SK-N-SH treated with all-trans-retinoic acid at 6 μM for 48 hours (cell line): ENCODE measurements around the gene CITED2.
A peak's percentile ranks its signal among the peaks of the same experiment; 100 is the strongest.

ENCODE experiments used
- ATAC-seq: fragments of 200-7000 bp; cut with Tn5 transposase; 3 replicates; pipeline ENCODE4 v1.9.1; 2020; ENCODE audit warnings: mild to moderate bottlenecking, moderate library complexity
- ARNTL ChIP-seq: fragments of 450-650 bp; formaldehyde crosslinking; IDR thresholded peaks from 2 replicates; pipeline ENCODE4 v1.5.0; 2020; ENCODE audit warnings: low read depth, mild to moderate bottlenecking, moderate library complexity, borderline replicate concordance
- BACH2 ChIP-seq: fragments of 250-450 bp; sonication (Bioruptor Pico); IDR thresholded peaks from 2 replicates; pipeline ENCODE4 v1.9.0; 2021; ENCODE audit warnings: mild to moderate bottlenecking, borderline replicate concordance
- CREB5 ChIP-seq: fragments of 250-450 bp; sonication (Bioruptor Pico); IDR thresholded peaks from 2 replicates; pipeline ENCODE4 v1.5.1; 2020; ENCODE audit warnings: low read depth, mild to moderate bottlenecking, moderate library complexity
- CSDC2 ChIP-seq: fragments of 250-450 bp; sonication (Bioruptor Pico); IDR thresholded peaks from 2 replicates; pipeline ENCODE4 v1.5.0; 2020; ENCODE audit warnings: mild to moderate bottlenecking, moderate library complexity
- CSRNP3 ChIP-seq: fragments of 250-450 bp; sonication (Bioruptor Pico); IDR thresholded peaks from 2 replicates; pipeline ENCODE4 v1.5.1; 2021; ENCODE audit warnings: mild to moderate bottlenecking, moderate library complexity
- ESRRG ChIP-seq: fragments of 250-450 bp; sonication (Bioruptor Pico); IDR thresholded peaks from 2 replicates; pipeline ENCODE4 v1.6.1; 2021; ENCODE audit warnings: mild to moderate bottlenecking
- GLIS3 ChIP-seq: fragments of 250-450 bp; sonication (Bioruptor Pico); IDR thresholded peaks from 2 replicates; pipeline ENCODE4 v1.5.0; 2020; ENCODE audit warnings: mild to moderate bottlenecking, moderate library complexity
- OSR1 ChIP-seq: fragments of 250-450 bp; sonication (Bioruptor Pico); IDR thresholded peaks from 2 replicates; pipeline ENCODE4 v1.8.0; 2022; ENCODE audit warnings: moderate library complexity, mild to moderate bottlenecking, inconsistent platforms
- PATZ1 ChIP-seq: fragments of 250-450 bp; sonication (Bioruptor Pico); IDR thresholded peaks from 2 replicates; pipeline ENCODE4 v1.8.0; 2020; ENCODE audit warnings: mild to moderate bottlenecking, moderate library complexity, borderline replicate concordance
- POU6F1 ChIP-seq: fragments of 250-450 bp; sonication (Bioruptor Pico); IDR thresholded peaks from 2 replicates; pipeline ENCODE4 v1.8.0; 2021; ENCODE audit warnings: low read depth, mild to moderate bottlenecking, moderate library complexity, borderline replicate concordance
- PPARA ChIP-seq: fragments of 250-450 bp; sonication (Bioruptor Pico); IDR thresholded peaks from 2 replicates; pipeline ENCODE4 v1.5.0; 2020; ENCODE audit warnings: mild to moderate bottlenecking, borderline replicate concordance
- RARB ChIP-seq: fragments of 250-450 bp; sonication (Bioruptor Pico); IDR thresholded peaks from 2 replicates; pipeline ENCODE4 v1.8.0; 2021; ENCODE audit warnings: mild to moderate bottlenecking, moderate library complexity
- SNAI2 ChIP-seq: fragments of 250-450 bp; sonication (Bioruptor Pico); IDR thresholded peaks from 2 replicates; pipeline ENCODE4 v1.5.0; 2020; ENCODE audit warnings: mild to moderate bottlenecking, moderate library complexity
- TOX ChIP-seq: fragments of 250-450 bp; sonication (Bioruptor Pico); IDR thresholded peaks from 2 replicates; pipeline ENCODE4 v1.8.0; 2021; ENCODE audit warnings: mild to moderate bottlenecking, moderate library complexity, borderline replicate concordance
- TSHZ2 ChIP-seq: fragments of 250-450 bp; sonication (Bioruptor Pico); IDR thresholded peaks from 2 replicates; pipeline ENCODE4 v1.5.0; 2020; ENCODE audit warnings: mild to moderate bottlenecking, moderate library complexity
- ZC3H10 ChIP-seq: fragments of 250-450 bp; sonication (Bioruptor Pico); IDR thresholded peaks from 2 replicates; pipeline ENCODE4 v1.5.1; 2021; ENCODE audit warnings: mild to moderate bottlenecking, moderate library complexity
- ZFP3 ChIP-seq: fragments of 250-450 bp; sonication (Bioruptor Pico); IDR thresholded peaks from 2 replicates; pipeline ENCODE4 v1.5.0; 2020; ENCODE audit warnings: mild to moderate bottlenecking, moderate library complexity
- ZFP30 ChIP-seq: fragments of 450-650 bp; formaldehyde crosslinking; IDR thresholded peaks from 2 replicates; pipeline ENCODE4 v1.5.0; 2022; ENCODE audit warnings: mild to moderate bottlenecking, moderate library complexity
- ZNF565 ChIP-seq: fragments of 450-650 bp; formaldehyde crosslinking; conservative IDR thresholded peaks from 2 replicates; pipeline ENCODE4 v1.5.0; 2020; ENCODE audit warnings: low read depth, mild to moderate bottlenecking, moderate library complexity
- ZNF70 ChIP-seq: fragments of 450-650 bp; formaldehyde crosslinking; IDR thresholded peaks from 2 replicates; pipeline ENCODE4 v1.5.0; 2020; ENCODE audit warnings: mild to moderate bottlenecking, moderate library complexity
- ZNF8 ChIP-seq: fragments of 450-650 bp; formaldehyde crosslinking; IDR thresholded peaks from 2 replicates; pipeline ENCODE4 v1.5.0; 2020; ENCODE audit warnings: mild to moderate bottlenecking, moderate library complexity

The CITED2 gene

GRCh38 chr6:139391709-139392108 lies 17.3 kb upstream of the CITED2 start (continued):
- no peak for TF ChIP-seq RARB
- no peak for TF ChIP-seq PPARA
- no peak for TF ChIP-seq GLIS3 (CRISPR knock-in tag)
- no peak for TF ChIP-seq ZNF565

GRCh38 chr6:139390447-139390846 lies 16.0 kb upstream of the CITED2 start:
- ATAC-seq = no peak
- TF ChIP-seq ZNF8 (CRISPR knock-in tag) = no peak
- TF ChIP-seq TSHZ2 (CRISPR knock-in tag) = no peak
- TF ChIP-seq, all 23 proteins: peak for 0

- ATAC-seq = no peak
- TF ChIP-seq ZFP30 (CRISPR knock-in tag) = no peak
- TF ChIP-seq ZC3H10 (CRISPR knock-in tag) = no peak
- TF ChIP-seq CSDC2 = no peak
- no peak for TF ChIP-seq TSHZ2 (CRISPR knock-in tag)
- no peak for TF ChIP-seq ZFP3 (CRISPR knock-in tag)
- no peak for TF ChIP-seq CSRNP3 (CRISPR knock-in tag)
- TF ChIP-seq SNAI2 (CRISPR knock-in tag) = no peak
- TF ChIP-seq PPARA = no peak
- TF ChIP-seq ARNTL (CRISPR knock-in tag) = no peak
- no peak for TF ChIP-seq TOX (CRISPR knock-in tag)
- TF ChIP-seq ESRRG (CRISPR knock-in tag) = no peak
- TF ChIP-seq, all 23 proteins: peak for 0
These were observed 13.9 kb upstream of the CITED2 start for GRCh38 chr6:139388384-139388783.

GRCh38 chr6:139386404-139386803 lies 12.0 kb upstream of the CITED2 start:
- TF ChIP-seq CREB5 (CRISPR knock-in tag) = no peak
- TF ChIP-seq, all 23 proteins: peak for 0
- ATAC-seq = no peak

GRCh38 chr6:139381216-139381865 lies 6.9 kb upstream of the CITED2 start:
- 0 out of 3 replicates have a peak, but pooled peaks have one; percentile 42 for ATAC-seq
- TF ChIP-seq BACH2 (no peak), ESRRG (CRISPR knock-in tag) (no peak), PPARA (no peak), ZC3H10 (CRISPR knock-in tag) (no peak), CSDC2 (no peak), CSRNP3 (CRISPR knock-in tag) (no peak), PATZ1 (CRISPR knock-in tag) (no peak), ZNF70 (CRISPR knock-in tag) (no peak), OSR1 (no peak), GLIS3 (CRISPR knock-in tag) (no peak), SNAI2 (CRISPR knock-in tag) (no peak), TOX (CRISPR knock-in tag) (no peak), POU6F1 (CRISPR knock-in tag) (no peak)
